GM10248 (cell line): ENCODE results near the gene LDLRAD4.

Experiments
- CTCF ChIA-PET: fragments of 300-600 bp; sonication (Branson Sonifier 250); formaldehyde crosslinking; extraction: SDS; loops from one replicate; lab custom pipeline; 2021; ENCODE audit warnings: antibody characterized with exemption; lab: Yijun Ruan, JAX
- POLR2A ChIA-PET: fragments of 350-650 bp; sonication (Branson Sonifier 250); formaldehyde crosslinking; extraction: SDS; loops from one replicate; lab custom pipeline; 2020; ENCODE audit warnings: antibody characterized with exemption; lab: Yijun Ruan, JAX
- DNase-seq: peaks from one replicate; pipeline ENCODE4 v3.0.0; 2012; ENCODE audit errors: extremely low spot score
- TF ChIP-seq, protein P1 (sequence below): IDR thresholded peaks from 2 replicates; pipeline ENCODE4 v1.5.1; 2012; ENCODE audit warnings: mild to moderate bottlenecking, low read depth; ENCODE audit errors: extremely low read depth, missing control alignments, control extremely low read depth

Gene LDLRAD4

DNA sequence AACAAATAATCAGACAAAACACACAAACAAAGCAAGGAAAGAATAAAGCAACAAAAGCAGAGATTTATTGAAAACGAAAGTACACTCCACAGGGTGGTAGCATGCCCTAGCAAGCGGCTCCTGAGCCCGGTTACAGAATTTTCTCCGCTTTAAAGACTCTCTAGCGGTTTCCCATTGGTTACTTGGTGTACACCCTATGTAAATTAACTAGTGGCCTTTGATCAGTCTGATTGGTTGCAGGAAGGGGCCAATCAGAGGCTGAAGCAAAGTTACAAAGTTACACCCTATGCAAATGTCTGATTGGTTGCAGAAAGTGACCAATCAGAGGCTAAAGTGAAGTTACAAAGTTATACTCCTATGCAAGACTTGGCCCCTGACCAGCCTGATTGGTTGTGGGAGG, 242.9 kb downstream of the LDLRAD4 start:
- TF ChIP-seq, protein P1, sequence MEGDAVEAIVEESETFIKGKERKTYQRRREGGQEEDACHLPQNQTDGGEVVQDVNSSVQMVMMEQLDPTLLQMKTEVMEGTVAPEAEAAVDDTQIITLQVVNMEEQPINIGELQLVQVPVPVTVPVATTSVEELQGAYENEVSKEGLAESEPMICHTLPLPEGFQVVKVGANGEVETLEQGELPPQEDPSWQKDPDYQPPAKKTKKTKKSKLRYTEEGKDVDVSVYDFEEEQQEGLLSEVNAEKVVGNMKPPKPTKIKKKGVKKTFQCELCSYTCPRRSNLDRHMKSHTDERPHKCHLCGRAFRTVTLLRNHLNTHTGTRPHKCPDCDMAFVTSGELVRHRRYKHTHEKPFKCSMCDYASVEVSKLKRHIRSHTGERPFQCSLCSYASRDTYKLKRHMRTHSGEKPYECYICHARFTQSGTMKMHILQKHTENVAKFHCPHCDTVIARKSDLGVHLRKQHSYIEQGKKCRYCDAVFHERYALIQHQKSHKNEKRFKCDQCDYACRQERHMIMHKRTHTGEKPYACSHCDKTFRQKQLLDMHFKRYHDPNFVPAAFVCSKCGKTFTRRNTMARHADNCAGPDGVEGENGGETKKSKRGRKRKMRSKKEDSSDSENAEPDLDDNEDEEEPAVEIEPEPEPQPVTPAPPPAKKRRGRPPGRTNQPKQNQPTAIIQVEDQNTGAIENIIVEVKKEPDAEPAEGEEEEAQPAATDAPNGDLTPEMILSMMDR = no peak
- ChIA-PET POLR2A (no interaction called here), CTCF (no interaction called here)
- DNase-seq = no peak

- POLR2A ChIA-PET = no interaction called here
- CTCF ChIA-PET = no interaction called here
- TF ChIP-seq, protein P1 = no peak
- DNase-seq = no peak
Observed at GRCh38 chr18:13461936-13462335, 243.4 kb downstream of the LDLRAD4 start.

DNA sequence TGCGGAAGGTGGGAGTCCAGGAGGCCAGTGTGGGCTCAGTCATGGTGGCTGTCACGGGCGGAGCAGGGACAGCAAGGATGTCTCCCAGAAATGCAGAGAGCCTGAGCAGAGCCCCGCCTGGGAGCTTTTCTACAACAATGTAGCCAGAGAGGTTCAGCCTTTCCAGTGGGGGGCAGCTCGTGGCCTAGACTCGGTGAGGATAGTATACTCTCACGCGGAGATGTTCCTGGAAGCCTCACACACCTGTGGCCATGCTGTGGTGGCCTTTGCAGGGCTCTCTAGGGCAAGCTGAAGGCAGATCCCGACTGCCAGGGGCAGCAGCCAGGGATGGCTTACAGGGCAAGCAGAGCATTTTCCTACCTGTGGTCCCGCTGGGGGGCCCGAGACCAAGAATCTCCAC, 244.1 kb downstream of the LDLRAD4 start:
- no peak for DNase-seq
- ChIA-PET POLR2A (no interaction called here), CTCF (no interaction called here)
- TF ChIP-seq, protein P1 = no peak

DNA sequence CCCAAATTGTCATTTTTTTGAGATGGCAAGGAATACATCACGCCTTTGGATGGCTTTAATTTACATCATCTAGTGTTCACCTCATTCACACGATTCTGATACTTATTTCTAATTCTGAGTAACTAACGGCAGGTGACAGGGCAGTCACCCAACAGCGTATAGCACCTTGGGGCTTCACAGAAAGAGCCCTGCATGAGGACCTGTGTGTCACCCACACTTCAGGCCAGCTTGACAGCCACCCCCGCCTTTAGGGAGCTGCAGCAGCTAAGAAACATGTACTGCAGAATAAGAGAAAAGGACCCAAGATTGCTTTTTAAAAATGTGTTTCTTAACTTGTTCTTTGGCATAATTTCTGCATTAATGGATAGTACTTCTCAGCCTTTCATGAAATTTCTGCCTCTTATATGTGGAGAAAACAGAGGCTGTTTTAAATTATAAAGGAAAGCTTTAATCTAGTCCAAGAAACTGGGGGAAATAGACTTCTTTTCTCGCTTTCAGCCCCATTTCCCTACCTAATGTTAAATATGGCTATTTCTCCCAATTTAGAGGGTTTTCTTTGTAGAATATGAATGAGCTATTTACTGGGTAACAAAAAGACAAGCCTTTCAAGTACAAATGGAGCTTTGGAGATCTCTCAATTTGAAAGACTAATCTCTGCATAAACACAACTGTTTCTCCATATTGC, 245.1 kb downstream of the LDLRAD4 start:
- TF ChIP-seq, protein P1 = no peak
- no peak for DNase-seq
- CTCF ChIA-PET = interaction anchor here (1.0 to 1.4 kb wide), 2 partner anchors 8 to 14 kb away, joined by 3 to 4 read pairs; no protein-coding TSS in a partner anchor
- POLR2A ChIA-PET = no interaction called here

DNA sequence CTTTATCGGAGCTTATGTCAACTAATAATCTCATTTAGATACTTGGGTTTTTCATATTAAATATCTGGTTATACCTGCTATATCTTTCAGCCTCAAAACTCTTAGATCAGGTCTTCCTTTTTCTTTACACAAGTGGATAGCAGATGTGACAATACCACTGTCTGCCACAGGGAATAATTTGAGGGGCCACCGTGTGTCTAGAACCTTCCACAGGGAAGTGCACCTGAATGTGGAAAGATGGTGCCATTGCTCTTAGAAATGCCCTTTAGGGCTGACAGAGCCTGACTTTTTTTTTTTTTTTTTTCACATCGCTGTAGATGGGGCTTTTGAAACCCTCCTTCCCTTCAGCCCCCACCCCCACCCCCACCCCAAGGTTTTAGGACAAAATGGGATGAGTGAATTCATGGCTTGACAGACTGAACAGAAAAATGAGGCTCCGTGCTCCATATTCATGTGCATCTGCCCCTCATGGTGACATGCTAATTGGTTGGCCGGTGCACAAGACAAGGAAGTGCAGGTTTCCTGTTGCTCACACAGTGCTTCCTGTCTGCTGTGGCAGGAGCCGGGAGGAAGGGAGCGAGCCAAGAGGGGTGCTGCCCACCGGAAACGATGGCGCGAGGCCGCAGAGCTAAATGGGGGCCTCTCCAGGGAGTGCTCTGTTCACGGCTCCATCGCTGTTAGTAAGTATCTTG, 246.0 kb downstream of the LDLRAD4 start:
- DNase-seq = peak; percentile 79
- TF ChIP-seq, protein P1 = no peak
- ChIA-PET CTCF (interaction anchor here (1.4 kb wide), 1 partner anchor 13 kb away, joined by 4 read pairs; no protein-coding TSS in a partner anchor), POLR2A (no interaction called here)

- CTCF ChIA-PET = interaction anchor here (1.4 kb wide), 1 partner anchor 13 kb away, joined by 4 read pairs; no protein-coding TSS in a partner anchor
- TF ChIP-seq, protein P1 = no peak
- POLR2A ChIA-PET = no interaction called here
- DNase-seq = no peak
Observed at GRCh38 chr18:13465124-13465446, 246.5 kb downstream of the LDLRAD4 start.
